HG03442 (cell line): Measurements from ENCODE around the gene CDK5RAP3.

ENCODE experiments used
- ATAC-seq: cut with Tn5 transposase; IDR thresholded peaks from one replicate; pipeline ENCODE4 v1.9.1; 2021; ENCODE audit warnings: mild to moderate bottlenecking, moderate library complexity; ENCODE audit not compliant: unreplicated experiment

The CDK5RAP3 gene

GRCh38 chr17:47948706-47949196 lies 22.2 kb upstream of the CDK5RAP3 start:
- no peak for ATAC-seq

GRCh38 chr17:47949197-47949759 lies 21.6 kb upstream of the CDK5RAP3 start:
- ATAC-seq, result no peak

DNA sequence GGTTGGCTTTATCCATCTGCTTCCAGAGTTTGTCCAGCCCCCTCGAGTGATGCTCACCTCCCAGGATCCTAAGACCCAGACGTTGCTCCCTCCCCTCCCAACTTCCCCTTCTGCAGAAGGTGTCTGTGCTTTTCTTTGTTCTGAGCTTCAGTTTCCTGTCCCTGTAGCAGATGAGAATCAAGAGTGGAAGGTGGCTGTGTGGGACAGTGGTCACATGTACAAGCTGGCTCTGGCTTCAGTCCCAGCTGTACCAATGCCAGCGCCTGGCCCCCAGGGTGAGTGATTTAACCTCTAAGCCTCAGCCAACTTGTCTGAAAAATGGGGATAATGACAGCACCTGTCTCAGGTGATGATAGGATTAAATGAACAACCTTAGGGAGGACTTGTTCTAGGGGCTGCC lies 21.0 kb upstream of the CDK5RAP3 start:
- no peak for ATAC-seq

GRCh38 chr17:47950448-47950847 lies 20.5 kb upstream of the CDK5RAP3 start:
- no peak for ATAC-seq

- ATAC-seq, result no peak
These were observed 18.5 kb upstream of the CDK5RAP3 start for GRCh38 chr17:47952171-47953021.

DNA sequence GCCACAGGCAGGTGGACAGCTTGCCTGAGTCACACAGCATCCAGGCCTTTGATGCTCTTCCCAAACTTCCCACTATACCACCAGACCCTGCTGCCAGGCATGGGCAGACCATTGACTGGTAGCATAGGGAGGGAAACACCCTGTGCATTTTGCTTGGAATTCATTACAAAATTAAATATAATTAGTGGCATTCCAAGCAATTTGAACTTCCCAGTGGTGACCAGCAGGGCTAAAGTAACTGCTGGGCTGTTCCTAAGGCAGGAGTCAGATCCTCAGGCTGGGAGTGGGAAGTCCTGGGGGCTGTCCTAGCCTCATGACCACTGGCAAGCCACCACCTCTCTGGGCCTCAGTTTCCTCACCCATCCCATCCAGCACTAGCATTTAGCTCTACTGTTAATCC lies 17.0 kb upstream of the CDK5RAP3 start:
- no peak for ATAC-seq

DNA sequence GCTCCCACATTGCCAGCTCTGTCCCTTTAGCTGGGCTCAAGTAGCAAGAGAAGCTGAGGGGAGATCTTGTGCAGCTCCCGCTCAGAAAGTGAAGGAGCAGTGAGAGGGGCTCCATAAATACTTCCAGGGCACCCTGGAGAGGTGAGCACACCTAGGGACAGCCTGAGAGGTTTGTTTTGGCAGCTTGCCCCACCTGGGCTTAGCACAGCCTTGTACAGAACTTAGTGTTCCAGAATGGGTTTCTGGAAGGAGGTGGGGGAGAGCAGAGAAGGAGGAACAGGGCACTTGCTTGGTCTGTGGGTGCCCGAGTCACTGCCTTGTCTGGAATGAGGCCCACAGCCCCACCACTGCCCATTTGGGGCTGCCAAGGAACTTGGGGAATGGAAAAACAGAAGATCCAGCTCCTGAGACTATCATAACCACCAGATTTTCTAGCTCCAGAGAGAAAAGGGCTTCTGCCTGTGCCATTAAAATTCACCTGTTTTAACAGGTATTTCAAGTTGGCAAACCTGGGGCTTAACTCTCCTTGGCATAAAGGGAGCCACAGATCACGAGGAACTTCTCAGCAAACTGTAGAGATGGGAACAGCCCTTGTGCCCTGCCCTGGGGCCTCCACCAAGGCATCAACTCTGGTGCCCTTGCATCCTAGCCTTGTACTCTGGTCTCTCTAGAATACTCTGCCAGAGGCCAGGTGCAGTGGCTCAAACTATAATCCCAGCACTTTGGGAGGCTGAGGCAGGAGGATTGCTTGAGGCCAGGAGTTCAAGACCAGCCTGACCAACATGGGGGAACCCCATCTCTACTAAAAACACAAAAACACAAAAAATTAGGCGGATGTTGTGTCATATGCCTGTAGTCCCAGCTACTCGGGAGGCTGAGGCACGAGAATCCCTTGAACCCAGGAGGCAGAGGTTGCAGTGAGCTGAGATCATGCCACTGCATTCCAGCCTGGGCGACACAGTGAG lies 15.1 kb upstream of the CDK5RAP3 start:
- no peak for ATAC-seq

DNA sequence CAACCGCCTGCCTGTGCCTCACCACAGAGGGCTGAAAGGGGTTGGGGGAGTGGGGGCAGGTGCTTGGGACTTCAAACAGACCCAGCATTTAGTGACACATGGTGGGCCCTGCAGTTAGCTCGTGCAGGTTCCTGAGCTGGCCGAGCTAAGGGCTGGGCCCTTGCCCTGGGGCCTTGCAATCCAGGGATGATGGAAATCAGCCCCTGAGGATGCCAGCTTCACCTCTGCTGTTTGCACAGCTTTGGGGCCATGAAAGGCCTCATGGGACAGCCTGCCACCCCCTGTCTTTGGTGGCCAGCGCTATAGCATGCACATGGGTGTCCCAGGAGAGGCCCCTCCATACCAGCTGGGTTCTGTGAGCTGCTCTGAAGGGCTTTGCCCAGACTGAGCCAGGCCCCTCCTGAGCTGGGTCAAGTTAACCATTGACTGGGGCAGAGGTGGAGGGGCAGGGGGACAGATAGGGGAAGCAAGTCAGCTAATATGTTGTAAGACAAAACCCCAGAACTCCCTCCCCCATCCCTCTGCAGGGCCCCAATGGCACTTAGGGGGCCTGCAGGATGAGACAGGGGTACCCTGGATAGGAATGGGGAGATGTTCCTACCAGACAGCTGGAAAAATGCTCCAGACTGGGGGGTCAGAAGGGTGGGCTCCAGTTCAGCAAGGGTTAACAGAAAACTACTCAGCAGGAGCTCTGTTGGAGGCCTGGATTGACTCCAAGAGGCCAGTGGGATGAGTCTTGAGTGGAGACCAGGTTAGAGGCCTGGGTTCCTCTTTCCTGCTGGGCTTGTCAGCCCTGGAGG lies 13.9 kb upstream of the CDK5RAP3 start:
- no peak for ATAC-seq

GRCh38 chr17:47957591-47958490 lies 13.1 kb upstream of the CDK5RAP3 start, which contains the start of gene PRR15L:
Gene PRR15L (minus strand): TSS chr17:47957883. CDS start chr17:47953234, 4,649 bp downstream.
- ATAC-seq, result no peak

DNA sequence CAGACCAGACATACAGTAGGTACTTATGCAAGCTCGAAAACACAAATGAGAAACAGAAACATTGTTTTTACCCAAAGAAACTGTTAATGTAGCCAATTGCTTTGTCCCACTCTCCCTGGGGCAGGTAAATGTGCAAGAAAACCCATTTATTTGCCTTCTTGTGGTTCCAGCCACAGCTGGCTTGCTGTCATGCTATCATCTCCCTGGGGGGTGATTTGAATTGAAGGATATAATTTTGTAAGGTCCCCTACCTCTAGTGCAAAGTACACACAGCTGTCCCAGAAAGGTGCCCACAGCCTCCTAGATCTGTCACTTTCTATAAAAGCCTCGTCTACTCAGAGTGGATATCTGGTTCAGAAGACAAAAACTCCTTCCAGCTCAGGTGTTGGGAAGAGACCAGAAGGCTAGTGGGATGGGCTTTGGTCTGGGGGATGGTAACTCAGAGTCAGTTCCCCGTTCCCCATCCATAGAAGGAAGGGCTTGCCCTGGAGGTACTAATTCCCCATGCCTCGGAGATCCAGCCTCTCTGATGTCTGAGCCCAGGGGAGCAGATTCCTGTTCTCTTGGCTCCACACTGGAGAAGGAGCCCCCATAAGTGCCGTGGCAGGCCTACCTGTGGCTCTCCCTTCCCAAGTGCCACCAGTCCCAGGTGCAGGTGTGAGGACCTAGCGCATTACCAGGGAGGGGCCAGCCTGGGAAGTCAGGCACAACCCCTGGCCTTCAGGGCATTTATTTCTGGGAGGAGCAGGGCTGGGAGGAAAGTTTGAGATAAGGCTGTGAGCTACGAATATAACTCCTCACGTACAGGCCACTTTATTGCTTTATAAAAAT lies 10.9 kb upstream of the CDK5RAP3 start:
- ATAC-seq, result no peak

DNA sequence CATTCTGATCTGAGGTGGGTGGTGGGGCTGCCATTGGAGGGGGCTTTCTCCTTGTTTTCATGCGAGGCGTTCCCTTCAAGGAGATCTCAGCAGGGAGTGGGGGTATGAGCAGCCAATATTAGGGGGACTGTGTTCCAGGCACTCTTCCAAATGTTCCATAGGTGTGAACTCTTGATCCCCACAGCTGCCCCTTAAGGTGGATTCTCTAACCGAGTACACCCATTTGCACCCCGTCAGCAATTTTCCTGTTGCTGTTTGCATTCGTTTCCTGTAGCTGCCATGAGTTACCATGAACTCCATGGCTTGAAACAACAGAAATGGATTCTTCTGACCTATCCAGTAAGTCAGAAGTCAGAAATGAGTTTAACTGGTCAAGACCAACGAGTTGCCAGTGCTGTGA lies 9.5 kb upstream of the CDK5RAP3 start:
- no peak for ATAC-seq

GRCh38 chr17:47962901-47963300 lies 8.0 kb upstream of the CDK5RAP3 start:
- ATAC-seq, result no peak

- no peak for ATAC-seq
These were observed 6.1 kb upstream of the CDK5RAP3 start for GRCh38 chr17:47964856-47965255.

DNA sequence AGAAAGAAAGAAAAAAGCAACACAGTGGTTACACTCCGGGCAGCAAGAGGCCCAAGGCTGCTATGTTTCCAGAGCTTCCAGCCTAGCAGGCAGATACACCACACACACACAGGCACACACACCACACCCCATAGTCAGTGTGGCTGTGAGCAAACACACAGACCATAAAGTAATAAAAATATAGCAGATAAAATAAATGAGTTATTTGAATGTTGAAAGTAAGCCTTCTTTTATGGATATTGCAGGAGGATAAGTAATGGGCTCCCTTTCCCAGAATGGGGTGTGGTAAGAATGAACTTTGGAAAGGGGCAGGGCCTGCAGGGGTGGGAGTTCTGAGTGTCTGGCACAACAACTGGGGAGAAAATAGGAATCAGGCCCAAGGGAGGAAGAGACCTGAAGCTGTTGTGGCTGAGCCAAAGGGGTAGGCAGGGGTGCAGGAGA lies 4.8 kb upstream of the CDK5RAP3 start:
- ATAC-seq, result no peak

DNA sequence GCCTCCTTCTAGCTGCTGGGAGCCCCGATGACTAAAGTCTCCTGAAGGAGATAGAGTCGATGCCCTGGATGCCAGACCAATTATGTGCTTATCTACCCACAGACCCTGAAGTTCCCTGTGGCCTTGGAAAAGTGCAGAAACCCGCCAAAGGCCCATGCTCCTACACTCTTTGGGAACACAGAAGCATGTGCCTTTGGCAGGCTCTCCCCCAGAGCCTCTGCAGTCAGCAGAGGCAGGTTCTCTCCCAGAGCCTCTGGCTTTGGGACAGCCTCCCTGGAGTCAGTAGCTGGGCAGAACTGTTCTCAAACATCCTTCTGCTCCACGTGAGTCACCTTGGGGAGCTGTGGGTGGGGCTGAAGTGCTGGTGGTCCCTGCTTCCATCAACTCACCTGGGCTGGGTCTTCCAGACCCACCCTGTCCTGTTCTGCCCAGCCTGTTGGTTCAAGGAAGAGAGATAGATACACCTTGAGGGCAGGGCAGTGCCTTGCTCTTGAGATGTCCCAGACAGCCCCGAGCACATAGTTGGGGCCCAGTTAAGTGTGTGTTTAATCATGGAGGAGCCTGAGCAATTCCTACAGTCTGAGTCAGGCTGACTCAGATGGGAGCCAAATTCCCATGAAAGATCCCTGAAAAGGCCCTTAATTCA lies 3.2 kb upstream of the CDK5RAP3 start:
- ATAC-seq, result no peak

GRCh38 chr17:47968836-47969235 lies 2.1 kb upstream of the CDK5RAP3 start:
- no peak for ATAC-seq

- no peak for ATAC-seq
These were observed 786 bp upstream of the CDK5RAP3 start for GRCh38 chr17:47969930-47970724.
